Hematopoietic multipotent progenitor cell treated with erythropoietin and hydrocortisone succinate and interleukin-3 and kit ligand, for 6 days (in vitro differentiated cells): ENCODE measurements around the gene NUAK1.

Source experiments
- DNase-seq: peaks from one replicate; pipeline ENCODE4 v3.0.0-alpha.2; 2015

NUAK1 gene

DNA sequence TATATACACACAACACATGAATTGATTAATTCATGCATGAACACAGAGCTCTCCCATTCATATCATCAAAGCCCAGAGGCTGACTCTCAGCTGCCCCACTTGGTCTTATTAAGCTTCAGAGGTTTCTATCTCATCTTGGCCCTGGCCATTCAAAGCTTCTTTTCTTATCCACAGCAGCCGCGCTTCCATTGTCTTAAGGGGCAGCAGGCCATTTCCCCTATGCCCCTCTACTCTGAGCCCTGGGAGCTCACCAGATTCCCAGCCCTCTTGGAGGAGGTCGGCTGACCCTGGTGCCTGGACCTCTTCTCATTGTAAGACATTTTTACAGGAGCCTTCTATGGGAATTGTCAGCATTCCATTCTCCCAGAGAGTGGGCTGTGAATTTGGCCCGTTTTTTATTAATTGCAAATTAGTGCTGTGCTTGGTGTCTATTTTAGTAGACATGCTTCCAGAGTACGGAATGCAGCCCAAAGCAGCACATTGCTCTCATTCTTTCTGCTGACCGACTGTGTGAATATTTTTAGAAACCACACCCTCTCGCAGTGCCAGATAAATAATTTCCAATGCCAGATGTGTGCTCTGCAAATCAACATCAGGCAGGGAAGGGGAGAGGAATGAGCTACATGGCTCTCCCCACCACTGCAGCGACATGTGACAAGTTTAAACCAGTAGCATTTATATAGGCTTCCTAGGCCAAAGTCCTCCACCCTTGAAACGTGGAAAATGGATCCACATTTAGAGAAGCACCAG is 58.5 kb downstream of the NUAK1 start:
- no peak for DNase-seq

- no peak for DNase-seq
These were observed 59.5 kb downstream of the NUAK1 start for GRCh38 chr12:106079148-106079738.

GRCh38 chr12:106078358-106079010 is 60.3 kb downstream of the NUAK1 start:
- no peak for DNase-seq

GRCh38 chr12:106074706-106075392 is 63.9 kb downstream of the NUAK1 start:
- DNase-seq, result no peak

GRCh38 chr12:106074361-106074705 is 64.4 kb downstream of the NUAK1 start:
- no peak for DNase-seq

GRCh38 chr12:106073179-106073578 is 65.6 kb downstream of the NUAK1 start:
- DNase-seq, result no peak

DNA sequence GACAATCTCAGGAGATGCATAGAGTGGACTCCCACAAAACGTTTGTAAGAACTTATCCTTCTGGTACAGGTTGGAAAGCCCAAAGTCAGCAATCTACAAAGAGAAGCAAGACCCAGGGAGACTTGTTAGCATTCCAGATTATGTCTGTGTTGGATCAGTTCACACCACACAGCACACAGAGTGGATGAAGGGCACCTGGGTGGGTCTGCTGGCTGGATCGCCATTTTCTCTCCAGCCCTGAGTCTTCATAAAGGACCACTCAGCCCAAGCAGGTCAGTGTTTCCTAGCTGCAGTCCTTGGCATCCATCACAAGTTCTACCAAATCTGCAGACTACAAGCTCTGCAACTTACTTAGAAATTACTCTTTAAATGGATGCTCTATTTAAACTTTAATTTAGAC is 66.0 kb downstream of the NUAK1 start:
- DNase-seq, result no peak

- DNase-seq, result no peak
These were observed 67.1 kb downstream of the NUAK1 start for GRCh38 chr12:106071686-106072085.

DNA sequence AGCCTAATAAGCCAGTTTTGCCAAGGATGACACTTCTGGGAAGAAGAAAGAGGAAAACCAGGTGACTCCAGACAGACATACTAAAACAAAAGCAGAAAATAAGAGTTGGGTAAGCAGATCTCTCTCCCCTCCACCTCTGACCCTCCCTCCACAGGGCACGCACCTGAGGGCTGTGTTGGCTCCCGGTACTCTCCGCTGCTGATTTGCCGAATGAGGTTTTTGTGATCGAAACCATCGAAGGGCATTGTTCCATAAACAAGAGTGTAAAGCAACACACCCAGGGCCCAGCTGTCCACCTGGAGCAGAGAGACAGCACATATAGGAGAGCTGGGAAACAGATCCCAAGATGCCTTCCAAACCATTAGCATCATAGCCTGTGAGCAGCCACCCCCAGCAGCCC is 68.1 kb downstream of the NUAK1 start:
- no peak for DNase-seq

DNA sequence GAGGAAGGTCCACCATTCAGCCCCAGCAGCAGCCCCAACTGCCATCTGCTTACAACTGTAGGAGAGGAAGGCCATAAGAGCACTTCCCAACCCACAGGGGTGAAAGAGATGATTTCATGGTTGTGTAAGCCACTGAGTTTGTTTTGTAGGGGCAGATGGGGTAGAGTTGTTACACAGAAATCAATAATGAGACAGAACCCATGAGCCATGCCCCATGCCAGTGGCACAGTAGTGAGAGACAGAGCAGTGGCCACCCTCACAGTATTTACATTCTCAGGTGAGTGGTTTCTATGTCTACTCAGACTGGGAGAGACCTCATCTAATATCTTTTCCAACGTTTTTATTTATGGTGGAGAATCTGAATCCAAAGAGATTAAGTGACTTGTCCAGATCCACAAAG is 68.6 kb downstream of the NUAK1 start:
- no peak for DNase-seq

DNA sequence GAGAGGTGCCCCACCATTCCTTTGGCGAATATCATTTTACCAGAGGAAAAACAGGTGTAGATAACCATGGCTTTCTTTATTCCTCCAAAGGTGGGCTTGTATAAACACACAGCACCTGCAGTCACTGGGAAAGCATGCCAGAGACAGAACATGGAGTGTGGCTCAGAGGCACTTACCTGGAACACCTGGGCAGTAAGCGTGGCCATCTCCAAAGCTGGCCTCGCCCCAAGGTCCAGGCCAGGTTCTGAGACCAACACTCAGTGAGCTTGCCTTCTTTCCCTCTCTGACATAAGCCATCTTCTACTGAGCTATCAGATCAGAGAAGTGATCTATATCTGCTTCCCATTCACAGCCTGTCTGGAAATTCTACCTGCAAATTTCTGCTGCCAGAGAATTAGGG is 70.5 kb downstream of the NUAK1 start:
- DNase-seq, result no peak

DNA sequence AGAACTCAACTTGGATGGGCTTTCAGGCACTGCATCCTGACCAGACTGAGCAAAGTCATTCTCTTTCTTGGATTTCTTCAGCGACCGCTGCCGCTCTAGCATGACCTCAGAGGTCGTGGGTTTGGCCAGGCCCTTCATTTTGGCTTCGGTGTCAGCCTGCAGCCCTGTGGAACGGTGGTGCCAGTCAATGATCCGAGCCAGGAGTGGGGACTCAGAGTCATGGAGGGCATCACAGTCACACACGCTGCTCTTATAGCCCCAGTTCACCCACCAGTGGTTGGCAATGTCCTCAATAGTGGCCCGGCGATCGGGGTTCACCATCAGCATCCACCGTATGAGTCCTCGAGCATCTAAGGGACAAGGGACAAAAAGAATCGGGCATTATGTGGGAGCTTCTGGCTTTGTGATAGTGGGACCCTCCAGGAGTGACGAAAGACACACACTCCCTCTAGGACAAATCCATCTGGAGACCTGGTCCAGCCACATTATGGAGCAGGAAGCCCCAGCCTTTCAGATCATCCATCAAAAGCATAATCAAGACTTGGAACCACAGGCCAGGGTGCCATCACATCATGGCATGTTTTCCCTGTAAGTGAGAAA is 71.0 kb downstream of the NUAK1 start:
- DNase-seq, result no peak

DNA sequence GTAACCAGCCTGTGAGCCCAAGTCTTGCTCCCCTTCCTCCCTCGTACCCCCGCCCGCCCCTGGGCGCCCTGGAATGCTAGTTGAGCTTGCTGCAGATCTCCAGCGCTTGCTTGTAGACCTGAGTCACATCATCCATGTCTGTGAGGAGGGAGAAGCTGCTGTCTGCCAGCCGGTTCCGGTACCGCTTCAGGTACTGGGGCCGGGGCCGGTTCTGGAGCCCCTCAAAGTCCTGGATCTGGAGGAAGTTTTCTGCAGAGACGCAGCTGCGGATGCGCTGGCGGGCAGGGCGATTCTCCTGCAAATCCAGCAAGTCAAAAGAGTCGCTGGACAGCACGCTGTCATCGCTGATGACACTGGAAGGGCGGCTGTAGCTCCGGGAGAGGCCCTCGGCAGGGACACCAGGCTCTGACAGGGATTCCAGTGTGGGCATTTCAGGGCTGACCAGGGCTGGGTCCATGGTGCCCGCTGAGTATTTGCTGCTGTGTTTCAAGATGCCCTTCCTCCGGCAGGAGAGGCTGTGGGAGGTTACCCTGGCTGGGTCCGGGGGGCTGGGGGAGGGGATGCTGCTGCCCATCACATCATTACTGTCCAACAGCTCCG is 71.9 kb downstream of the NUAK1 start:
- no peak for DNase-seq

DNA sequence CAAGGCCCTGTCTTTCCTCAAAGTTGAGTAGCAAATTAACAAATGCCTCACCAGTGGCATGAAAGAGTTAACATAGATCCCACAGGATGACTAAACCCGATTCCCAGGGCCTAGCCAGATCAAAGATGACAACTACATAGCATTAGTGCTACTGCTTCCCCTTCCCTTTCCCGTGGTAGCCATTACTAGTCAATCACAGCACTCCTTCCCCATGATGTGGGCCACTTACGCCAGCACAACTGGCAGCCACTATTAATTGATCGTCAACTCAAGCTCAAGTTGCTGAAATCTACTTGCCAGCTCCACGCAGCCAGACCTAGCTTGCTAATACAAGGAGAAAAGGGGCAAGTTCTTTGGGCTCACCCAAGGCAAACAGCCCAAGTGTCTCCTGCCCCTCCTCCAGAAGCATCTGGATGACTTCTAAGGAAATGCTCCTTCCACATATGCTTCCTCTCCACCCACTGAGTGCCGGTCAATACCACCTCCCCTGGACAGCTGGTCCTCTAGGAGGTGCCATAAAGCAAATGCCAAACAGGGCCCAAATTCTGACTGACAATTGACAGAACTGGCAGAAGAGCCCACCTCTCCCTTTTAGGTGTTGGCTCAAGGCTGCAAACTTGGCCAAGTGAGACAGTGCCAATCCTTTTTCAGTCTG is 72.6 kb downstream of the NUAK1 start:
- DNase-seq, result no peak

DNA sequence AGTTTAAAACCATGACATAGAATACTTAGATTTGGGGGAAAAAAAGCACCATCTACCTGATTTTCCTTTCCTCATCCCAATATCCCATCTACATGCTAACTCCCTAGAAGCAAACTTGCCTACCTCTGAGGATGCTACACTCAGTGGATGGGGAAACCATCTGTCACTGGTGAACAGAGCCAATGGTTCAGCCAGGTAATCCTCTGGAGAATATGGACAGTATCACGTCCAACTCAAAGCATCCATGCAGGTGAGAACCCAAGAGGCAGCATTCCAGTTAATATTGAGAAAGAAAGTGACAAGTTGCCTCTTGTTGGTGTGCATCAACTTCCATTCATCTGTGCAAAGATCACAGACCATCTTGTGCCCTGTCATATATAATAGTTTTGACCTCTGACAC is 73.2 kb downstream of the NUAK1 start:
- DNase-seq, result no peak

GRCh38 chr12:106064721-106065021 is 74.1 kb downstream of the NUAK1 start:
- no peak for DNase-seq

DNA sequence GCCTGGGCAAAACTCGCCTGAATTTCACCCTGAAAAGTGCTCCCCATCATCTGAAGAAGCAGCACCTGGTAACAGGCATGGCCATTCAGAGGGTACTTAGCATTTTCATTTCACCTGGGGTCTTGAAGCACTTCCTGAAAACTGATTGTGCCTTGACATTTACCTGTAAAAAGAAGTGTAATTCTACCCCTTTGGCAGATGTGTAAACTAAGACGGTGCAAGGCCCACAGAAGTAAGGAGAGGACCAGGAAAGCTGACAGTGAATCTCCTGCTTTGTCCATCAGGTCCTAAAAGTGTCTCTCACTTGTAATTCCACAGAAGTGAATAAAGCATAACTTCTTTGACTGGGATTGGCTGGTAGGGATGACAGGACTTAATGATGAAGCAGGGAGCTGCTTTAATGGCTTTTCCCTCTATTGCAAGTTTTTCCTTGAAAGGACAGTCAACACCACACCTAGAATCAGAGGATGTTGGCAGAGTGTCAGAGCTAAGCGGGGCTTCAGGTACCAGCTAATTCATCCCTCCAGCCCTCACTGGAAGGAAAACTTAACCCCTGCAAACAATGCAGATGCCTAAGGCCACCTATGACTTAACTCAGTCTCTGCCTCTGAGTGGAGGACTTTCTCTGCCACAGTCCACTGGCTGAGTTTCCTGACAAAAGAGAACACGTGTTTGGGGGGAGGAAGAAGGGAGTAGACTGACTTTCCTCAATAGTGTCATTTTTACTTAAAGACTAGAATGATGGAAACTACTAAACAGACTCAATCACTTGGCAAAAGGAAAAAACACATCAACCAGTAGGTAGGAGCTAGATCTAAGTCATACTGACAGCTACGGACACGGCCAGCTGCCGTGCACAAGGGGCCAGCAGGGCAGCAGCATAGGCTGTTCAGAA is 74.7 kb downstream of the NUAK1 start:
- no peak for DNase-seq

GRCh38 chr12:106062693-106063092 is 76.1 kb downstream of the NUAK1 start:
- DNase-seq, result no peak

GRCh38 chr12:106058256-106059182 is 80.2 kb downstream of the NUAK1 start:
- no peak for DNase-seq

GRCh38 chr12:106054049-106054448 is 84.7 kb downstream of the NUAK1 start:
- DNase-seq, result no peak
